HEK293 (cell line): ENCODE measurements around the gene TEKT5.
A peak's percentile ranks its signal among the peaks of the same experiment; 100 is the strongest.

Source experiments
- CTCF ChIA-PET: fragments of 350-600 bp; formaldehyde crosslinking; extraction: SDS; loops from one replicate; lab custom pipeline; 2021; ENCODE audit warnings: antibody characterized with exemption; lab: Yijun Ruan, JAX
- POLR2A ChIA-PET: fragments of 300-600 bp; formaldehyde crosslinking; extraction: SDS; loops from one replicate; lab custom pipeline; 2020; ENCODE audit warnings: antibody characterized with exemption, inconsistent platforms; lab: Yijun Ruan, JAX
- H3K27ac ChIP-seq: fragments of 200-500 bp; sonication (Bioruptor generic); 2 replicates; pipeline ENCODE4 v1.5.1; 2014; ENCODE audit warnings: low read depth, low read length, control low read depth, inconsistent platforms; ENCODE audit errors: extremely low read depth
- H3K36me3 ChIP-seq, 2 experiments: fragments of 200-500 bp in 1 of 2; sonication (Bioruptor generic) in 1 of 2; 1 replicate in 1 of 2; 2 replicates in 1 of 2; pipeline ENCODE4 v1.5.1; 2014 to 2017; ENCODE audit warnings: inconsistent platforms in 2 of 2, low read length in 2 of 2; ENCODE audit not compliant: control insufficient read depth in 2 of 2, insufficient read depth in 1 of 2
- H3K4me1 ChIP-seq: fragments of 200-500 bp; sonication (Bioruptor generic); 2 replicates; pipeline ENCODE4 v1.5.1; 2014; ENCODE audit warnings: mild to moderate bottlenecking, low read length, inconsistent platforms; ENCODE audit not compliant: control insufficient read depth, insufficient read depth
- H3K4me3 ChIP-seq: 2 replicates; pipeline ENCODE4 v1.5.1; 2011; ENCODE audit warnings: low read depth, mild to moderate bottlenecking, control low read depth, low read length, moderate library complexity
- H3K9me3 ChIP-seq: fragments of 200-500 bp; sonication (Bioruptor generic); 2 replicates; pipeline ENCODE4 v1.5.1; 2014; ENCODE audit warnings: low read depth, low read length, inconsistent platforms; ENCODE audit not compliant: control insufficient read depth, insufficient read depth
- BCL11B ChIP-seq: fragments of 450-650 bp; formaldehyde crosslinking; IDR thresholded peaks from 2 replicates; pipeline ENCODE4 v1.5.1; 2016; ENCODE audit warnings: low read depth, missing biosample characterization, missing genetic modification characterization
- CTCF ChIP-seq: fragments of 450-650 bp; formaldehyde crosslinking; IDR thresholded peaks from 2 replicates; pipeline ENCODE4 v1.5.1; 2016; ENCODE audit warnings: missing biosample characterization, missing genetic modification characterization
- KLF1 ChIP-seq: fragments of 450-650 bp; formaldehyde crosslinking; IDR thresholded peaks from 2 replicates; pipeline ENCODE4 v1.5.1; 2016; ENCODE audit warnings: missing biosample characterization, missing genetic modification characterization
- PRDM1 ChIP-seq: fragments of 450-650 bp; formaldehyde crosslinking; IDR thresholded peaks from 2 replicates; pipeline ENCODE4; 2016; ENCODE audit warnings: missing biosample characterization, missing genetic modification characterization
- ZBTB11 ChIP-seq: fragments of 450-650 bp; formaldehyde crosslinking; conservative IDR thresholded peaks from 2 replicates; pipeline ENCODE4 v1.5.1; 2016; ENCODE audit warnings: low read depth, missing biosample characterization, missing genetic modification characterization
- ZFP37 ChIP-seq: fragments of 450-650 bp; formaldehyde crosslinking; IDR thresholded peaks from 2 replicates; pipeline ENCODE4 v1.5.1; 2016; ENCODE audit warnings: missing biosample characterization, missing genetic modification characterization
- ZNF112 ChIP-seq: fragments of 450-650 bp; formaldehyde crosslinking; IDR thresholded peaks from 2 replicates; pipeline ENCODE4 v1.5.0; 2017; ENCODE audit warnings: missing biosample characterization, missing genetic modification characterization
- ZNF248 ChIP-seq: fragments of 450-650 bp; formaldehyde crosslinking; IDR thresholded peaks from 2 replicates; pipeline ENCODE4 v1.5.1; 2017; ENCODE audit warnings: missing biosample characterization, missing genetic modification characterization
- ZNF26 ChIP-seq: fragments of 450-650 bp; formaldehyde crosslinking; IDR thresholded peaks from 2 replicates; pipeline ENCODE4 v1.5.1; 2016; ENCODE audit warnings: missing biosample characterization, missing genetic modification characterization
- ZNF501 ChIP-seq: fragments of 450-650 bp; formaldehyde crosslinking; IDR thresholded peaks from 2 replicates; pipeline ENCODE4 v1.5.1; 2016; ENCODE audit warnings: missing biosample characterization, missing genetic modification characterization
- ZNF521 ChIP-seq: fragments of 450-650 bp; formaldehyde crosslinking; IDR thresholded peaks from 2 replicates; pipeline ENCODE4 v1.5.1; 2017; ENCODE audit warnings: missing biosample characterization, mild to moderate bottlenecking, missing genetic modification characterization
- ZNF571 ChIP-seq: fragments of 450-650 bp; formaldehyde crosslinking; IDR thresholded peaks from 2 replicates; pipeline ENCODE4 v1.5.0; 2017; ENCODE audit warnings: missing biosample characterization, missing genetic modification characterization
- ZNF654 ChIP-seq: fragments of 450-650 bp; formaldehyde crosslinking; IDR thresholded peaks from 2 replicates; pipeline ENCODE4 v1.5.1; 2016; ENCODE audit warnings: low read depth, missing biosample characterization, missing genetic modification characterization
- ZNF76 ChIP-seq: fragments of 450-650 bp; formaldehyde crosslinking; IDR thresholded peaks from 2 replicates; pipeline ENCODE4; 2016; ENCODE audit warnings: low read depth, missing biosample characterization, missing genetic modification characterization, borderline replicate concordance
- ZNF792 ChIP-seq: fragments of 450-650 bp; formaldehyde crosslinking; IDR thresholded peaks from 2 replicates; pipeline ENCODE4 v1.5.1; 2016; ENCODE audit warnings: missing biosample characterization, missing genetic modification characterization
- TF ChIP-seq, protein P1 (sequence below): fragments of 450-650 bp; formaldehyde crosslinking; IDR thresholded peaks from 2 replicates; pipeline ENCODE4 v1.5.1; 2016; ENCODE audit warnings: missing biosample characterization, missing genetic modification characterization

The TEKT5 gene

DNA sequence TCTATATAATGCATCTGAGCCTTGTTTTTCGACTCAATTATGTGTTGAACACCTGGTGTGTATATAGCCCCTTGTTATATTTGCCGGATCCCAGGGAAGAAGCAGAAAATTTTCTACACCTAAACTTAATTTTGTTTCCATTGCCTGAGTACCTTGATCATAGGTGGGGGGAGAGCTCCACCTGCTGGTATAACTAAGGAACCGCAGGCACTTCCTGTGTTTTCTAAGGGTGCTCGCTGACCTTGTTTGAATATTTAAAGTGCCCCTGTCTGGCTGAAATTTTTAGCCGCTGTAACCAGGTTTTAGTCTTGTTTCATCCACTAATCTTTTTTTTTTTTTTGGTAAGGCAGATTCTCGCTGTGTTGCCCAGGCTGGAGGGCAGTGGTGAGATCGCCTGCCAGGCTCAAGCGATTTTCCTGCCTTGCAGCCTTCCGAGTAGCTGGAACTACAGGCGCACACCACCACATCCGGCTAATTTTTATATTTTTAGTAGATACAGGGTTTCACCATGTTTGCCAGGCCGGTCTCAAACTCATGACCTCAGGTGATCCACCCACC, 42.4 kb upstream of the TEKT5 start:
- TF ChIP-seq ZNF654 (tag by site-specific recombination) (peak; percentile 94), CTCF (tag by site-specific recombination) (peak; percentile 57; the same call in 1 of the 2 replicates), ZFP37 (tag by site-specific recombination) (no peak)
- Histone ChIP-seq H3K36me3 (no peaks in the 10 kb centered on the region), H3K4me3 (no peak overlapping the region), H3K4me1 (no peaks in the 10 kb centered on the region; the same call in 1 of the 2 replicates), H3K9me3 (no peaks in the 10 kb centered on the region), H3K27ac (no peak overlapping the region)
- CTCF ChIA-PET: interaction anchor here (0.6 to 6.4 kb wide), 25 partner anchors 15 to 1855 kb away, joined by 3 to 101 read pairs (median 3); partner anchors contain the start of genes GRIN2A and LITAFD
- POLR2A ChIA-PET: interaction anchor here (1.2 kb wide), 1 partner anchor 480 kb away, joined by 3 read pairs; no protein-coding TSS in a partner anchor

DNA sequence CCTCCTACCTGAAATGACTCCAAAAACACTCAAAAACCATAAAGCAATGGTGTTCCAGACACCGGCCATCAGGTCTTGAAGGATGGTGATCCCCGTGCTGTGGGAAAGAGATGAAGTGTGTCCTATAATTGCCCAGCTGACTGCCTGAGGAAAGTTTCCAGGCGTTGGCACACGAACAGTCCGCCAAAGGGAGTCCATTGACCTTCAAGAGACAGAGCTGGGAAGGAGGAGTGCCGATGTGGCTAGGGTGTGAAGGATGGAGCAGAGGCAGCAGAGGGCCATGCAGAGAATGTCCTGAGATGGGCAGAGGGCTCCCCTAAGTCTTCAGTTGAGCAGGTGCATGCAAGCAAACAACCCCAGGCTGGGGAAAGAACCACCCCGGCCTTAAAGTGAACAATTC, 37.1 kb upstream of the TEKT5 start:
- H3K27ac ChIP-seq: no peak overlapping the region
- POLR2A ChIA-PET: no interaction called here
- TF ChIP-seq ZNF112 (no peak), ZNF521 (tag by site-specific recombination) (no peak), BCL11B (tag by site-specific recombination) (no peak), ZNF792 (no peak), ZNF26 (tag by site-specific recombination) (no peak), KLF1 (tag by site-specific recombination) (no peak), ZNF76 (tag by site-specific recombination) (no peak), PRDM1 (tag by site-specific recombination) (no peak), ZNF571 (tag by site-specific recombination) (no peak), ZNF248 (no peak), ZBTB11 (tag by site-specific recombination) (no peak), ZNF501 (no peak)
- TF ChIP-seq, protein P1, sequence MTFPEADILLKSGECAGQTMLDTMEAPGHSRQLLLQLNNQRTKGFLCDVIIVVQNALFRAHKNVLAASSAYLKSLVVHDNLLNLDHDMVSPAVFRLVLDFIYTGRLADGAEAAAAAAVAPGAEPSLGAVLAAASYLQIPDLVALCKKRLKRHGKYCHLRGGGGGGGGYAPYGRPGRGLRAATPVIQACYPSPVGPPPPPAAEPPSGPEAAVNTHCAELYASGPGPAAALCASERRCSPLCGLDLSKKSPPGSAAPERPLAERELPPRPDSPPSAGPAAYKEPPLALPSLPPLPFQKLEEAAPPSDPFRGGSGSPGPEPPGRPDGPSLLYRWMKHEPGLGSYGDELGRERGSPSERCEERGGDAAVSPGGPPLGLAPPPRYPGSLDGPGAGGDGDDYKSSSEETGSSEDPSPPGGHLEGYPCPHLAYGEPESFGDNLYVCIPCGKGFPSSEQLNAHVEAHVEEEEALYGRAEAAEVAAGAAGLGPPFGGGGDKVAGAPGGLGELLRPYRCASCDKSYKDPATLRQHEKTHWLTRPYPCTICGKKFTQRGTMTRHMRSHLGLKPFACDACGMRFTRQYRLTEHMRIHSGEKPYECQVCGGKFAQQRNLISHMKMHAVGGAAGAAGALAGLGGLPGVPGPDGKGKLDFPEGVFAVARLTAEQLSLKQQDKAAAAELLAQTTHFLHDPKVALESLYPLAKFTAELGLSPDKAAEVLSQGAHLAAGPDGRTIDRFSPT: no peak
- TF ChIP-seq, all 188 proteins: peak for 0
- CTCF ChIA-PET: interaction anchor here (0.9 to 2.5 kb wide), 3 partner anchors 63 to 217 kb away, joined by 6 to 23 read pairs (median 13); no protein-coding TSS in a partner anchor
- Histone ChIP-seq H3K4me1 (no peaks in the 10 kb centered on the region), H3K9me3 (no peaks in the 10 kb centered on the region), H3K4me3 (no peak overlapping the region), H3K36me3 (no peaks in the 10 kb centered on the region)
